GM12878 (cell line): ENCODE results near the gene SUPT6H. TPM values are rescaled to one million over a fixed set of nuclear protein-coding genes. Genes with fewer than 3 reads are reported as not detected.

ENCODE experiments used
- ATAC-seq: fragments of 200-7000 bp; cut with Tn5 transposase; 3 replicates; pipeline ENCODE4 v1.9.1; 2020; ENCODE audit warnings: mild to moderate bottlenecking, moderate library complexity
- BruUV-seq: library from RNA; stranded (reverse); fragments of 400-500 nt; replicated peaks from 2 replicates; lab custom pipeline; 2021; lab: Mats Ljungman, UMichigan
- CTCF ChIA-PET: fragments of 300-600 bp; sonication (Branson Sonifier 250); formaldehyde crosslinking; extraction: SDS; loops from one replicate; lab custom pipeline; 2021; ENCODE audit warnings: inconsistent platforms; lab: Yijun Ruan, JAX
- POLR2A ChIA-PET: fragments of 350-600 bp; formaldehyde crosslinking; extraction: SDS; loops from one replicate; lab custom pipeline; 2021; ENCODE audit warnings: inconsistent platforms; lab: Charles Lee
- RAD21 ChIA-PET: fragments of 300-600 bp; sonication (Branson Sonifier 250); formaldehyde crosslinking; loops from one replicate; lab custom pipeline; 2023; ENCODE audit warnings: antibody characterized with exemption; ENCODE audit not compliant: unreplicated experiment; lab: Charles Lee
- SMC1A ChIA-PET: fragments of 300-600 bp; sonication (Branson Sonifier 250); formaldehyde crosslinking; loops from one replicate; lab custom pipeline; 2023; ENCODE audit not compliant: unreplicated experiment, uncharacterized antibody; lab: Charles Lee
- DNase-seq: peaks from one replicate; pipeline ENCODE4 v3.0.0-alpha.2; 2011; ENCODE audit warnings: low read depth, low spot score
- FAIRE-seq: peaks from 3 replicates; lab custom pipeline; 2011; peaks lifted over from hg19 to GRCh38; lab: Jason Lieb, UNC
- H2AFZ ChIP-seq: 2 replicates; pipeline ENCODE4 v1.6.0; 2011; ENCODE audit warnings: low read depth, low read length, control low read depth; ENCODE audit not compliant: control insufficient read depth
- H3K27ac ChIP-seq: 2 replicates; pipeline ENCODE4 v1.5.1; 2011; ENCODE audit warnings: control low read depth; ENCODE audit not compliant: control insufficient read depth, insufficient read depth
- H3K27me3 ChIP-seq, 2 experiments: replicated peaks in 1 of 2; 2 replicates each; pipeline versions ENCODE4 v1.6.0 to v1.6.1; 2011; ENCODE audit warnings: low read length in 1 of 2; ENCODE audit not compliant: control insufficient read depth in 2 of 2, insufficient read depth in 2 of 2
- H3K36me3 ChIP-seq, 2 experiments: 2 replicates each; pipeline ENCODE4 v1.5.1; 2011; ENCODE audit warnings: low read length in 1 of 2; ENCODE audit not compliant: control insufficient read depth in 2 of 2, insufficient read depth in 2 of 2
- H3K4me1 ChIP-seq: 2 replicates; pipeline ENCODE4 v1.6.1; 2011; ENCODE audit warnings: mild to moderate bottlenecking, low read length, moderate library complexity, mixed read lengths; ENCODE audit not compliant: control insufficient read depth, insufficient read depth
- H3K4me2 ChIP-seq: 2 replicates; pipeline ENCODE4 v1.6.0; 2011; ENCODE audit warnings: control low read depth; ENCODE audit not compliant: control insufficient read depth, insufficient read depth
- H3K4me3 ChIP-seq: fragments of 200-600 bp; sonication (generic); 2 replicates; pipeline ENCODE4 v1.5.1; 2016
- H3K79me2 ChIP-seq: 2 replicates; pipeline ENCODE4 v1.6.0; 2011; ENCODE audit warnings: low read length; ENCODE audit not compliant: control insufficient read depth, insufficient read depth
- H3K9ac ChIP-seq: 2 replicates; pipeline ENCODE4 v1.8.0; 2011; ENCODE audit warnings: low read length, control low read depth, mixed read lengths; ENCODE audit not compliant: control insufficient read depth, insufficient read depth
- H3K9me3 ChIP-seq: replicated peaks from 3 replicates; pipeline ENCODE4 v1.5.1; 2011; ENCODE audit warnings: mild to moderate bottlenecking, low read length; ENCODE audit not compliant: control insufficient read depth, insufficient read depth
- H4K20me1 ChIP-seq: 2 replicates; pipeline ENCODE4 v1.6.0; 2011; ENCODE audit not compliant: control insufficient read depth, insufficient read depth
- ATF2 ChIP-seq: IDR thresholded peaks from 2 replicates; pipeline ENCODE4 v1.6.1; 2012; ENCODE audit warnings: low read length, inconsistent platforms
- BHLHE40 ChIP-seq, 2 experiments: fragments of 450-650 bp in 1 of 2; IDR thresholded peaks; 2 replicates each; pipeline ENCODE4 v1.6.1; 2011 to 2017; ENCODE audit warnings: low read depth in 2 of 2, borderline replicate concordance in 1 of 2, improper control_type of control experiment in 1 of 2, low read length in 1 of 2, mild to moderate bottlenecking in 1 of 2
- BRCA1 ChIP-seq: IDR thresholded peaks from 2 replicates; pipeline ENCODE4 v1.6.1; 2011; ENCODE audit warnings: low read depth, low read length, improper control_type of control experiment
- HSF1 ChIP-seq: fragments of 150-350 bp; IDR thresholded peaks from 2 replicates; pipeline ENCODE4 v1.6.1; 2014; ENCODE audit warnings: mild to moderate bottlenecking, low read depth, low read length
- RUNX3 ChIP-seq: IDR thresholded peaks from 2 replicates; pipeline ENCODE4 v1.6.1; 2012; ENCODE audit warnings: low read length, inconsistent platforms
- SMAD1 ChIP-seq: fragments of 450-650 bp; IDR thresholded peaks from 2 replicates; pipeline ENCODE4 v1.6.1; 2018; ENCODE audit warnings: mild to moderate bottlenecking, low read depth; ENCODE audit not compliant: partially characterized antibody
- SPI1 ChIP-seq: IDR thresholded peaks from 2 replicates; pipeline ENCODE4 v1.6.1; 2011; ENCODE audit warnings: low read depth, mild to moderate bottlenecking, low read length, moderate library complexity, borderline replicate concordance; ENCODE audit not compliant: insufficient read depth
- TARDBP ChIP-seq: IDR thresholded peaks from 2 replicates; pipeline ENCODE4 v1.6.1; 2016; ENCODE audit warnings: borderline replicate concordance
- ZNF384 ChIP-seq: IDR thresholded peaks from 2 replicates; pipeline ENCODE4 v1.6.1; 2012; ENCODE audit warnings: low read depth, mild to moderate bottlenecking, low read length, improper control_type of control experiment, borderline replicate concordance
- ZNF622 ChIP-seq: fragments of 450-650 bp; IDR thresholded peaks from 2 replicates; pipeline ENCODE4 v1.6.1; 2017; ENCODE audit warnings: mild to moderate bottlenecking, inconsistent platforms
- WGBS: methylation state at CpG from one replicate; pipeline ENCODE4 v1.1.6; 2016; ENCODE audit warnings: low lambda C conversion rate; ENCODE audit not compliant: insufficient replicate concordance, insufficient coverage; ENCODE audit errors: missing lambda C conversion rate; 5-methylcytosine and 5-hydroxymethylcytosine counted together
- in situ Hi-C: fragments of 300-500 bp; cut with MboI; formaldehyde crosslinking; loops from 9 replicates; pipeline ENCODE4 v1.14.3; 2018; ENCODE audit warnings: mixed read lengths
- intact Hi-C: fragments of 100-400 bp; cut with micrococcal nuclease; formaldehyde crosslinking; loops from one replicate; pipeline ENCODE4 v1.14.2; 2022; ENCODE audit not compliant: unreplicated experiment
- polyA plus RNA-seq, 11 experiments: library from polyadenylated mRNA; depleted of rRNA in 4 of 11; unstranded in 6 of 11; stranded (reverse) in 5 of 11; fragments of >200 nt; fragmentation: Nextera tagmentation in 4 of 11; fragmentation: Illumina TruSeq in 1 of 11; extraction: Ambion mirVana in 4 of 11; extraction: Trizol in 1 of 11; gene quantifications; 1 replicate in 1 of 11; 2 replicates in 10 of 11; pipeline versions ENCODE4 v1.2.1 to v1.2.3, GENCODE V29; 2011 to 2016; ENCODE audit warnings: inconsistent platforms in 2 of 11, missing spikeins in 2 of 11, low read depth in 1 of 11
- total RNA-seq, 4 experiments: library from RNA; depleted of rRNA in 3 of 4; stranded (reverse); fragments of >200 nt in 3 of 4; fragmentation: Illumina TruSeq in 1 of 4; extraction: Trizol in 1 of 4; gene quantifications; 2 replicates each; pipeline versions ENCODE4 v1.2.1 to v1.2.3, GENCODE V29; 2013 to 2021

Gene SUPT6H
- total and polyA plus RNA-seq, 10 of the 15 experiments (the other 5 are each of a cell fraction or from before 2014, with no cell fraction given): 1.7 to 58.8 (median 37.7) TPM

GRCh38 chr17:28663723-28664122 lies 1.7 kb downstream of the SUPT6H start:
- RAD21 ChIA-PET: interaction anchor here (0.6 to 1.1 kb wide), 3 partner anchors 17 to 66 kb away, joined by 3 read pairs; no protein-coding TSS in a partner anchor
- H4K20me1 ChIP-seq: peaks cover 4% of the 10 kb centered on the region; the same call in 1 of the 2 replicates
- peaks cover 68% of the 10 kb centered on the region for H3K79me2 ChIP-seq
- CTCF ChIA-PET: interaction anchor here (4.5 kb wide), 1 partner anchor 17 kb away, joined by 84 read pairs; the partner anchor contains the start of gene BLTP2
- peak overlapping the region; percentile 98; the same call in 1 of the 2 replicates for H3K4me3 ChIP-seq
- peaks cover 2 to 14% of the 10 kb centered on the region in 2 experiments for H3K36me3 ChIP-seq
- SMC1A ChIA-PET: no interaction called here
- H2AFZ ChIP-seq: no peak overlapping the region
- no peaks in the 10 kb centered on the region for H3K9me3 ChIP-seq
- no peak overlapping the region for H3K27ac ChIP-seq
- in situ Hi-C loops: no loop called here
- H3K27me3 ChIP-seq: no peaks in the 10 kb centered on the region
- POLR2A ChIA-PET: interaction anchor here (3.4 to 4.9 kb wide), 2 partner anchors 20 to 56 kb away, joined by 25 to 46 read pairs; partner anchors contain the start of genes BLTP2 and RPL23A
- no peak for TF ChIP-seq ATF2
- TF ChIP-seq ZNF384: peak; percentile 77
- intact Hi-C loops: loop anchor here (5.0 kb wide), 1 partner anchor 54 kb away; the partner anchor contains the start of genes RAB34 and RPL23A
- FAIRE-seq (no peak), ATAC-seq (no peak), DNase-seq (no peak)
- H3K9ac ChIP-seq: no peak overlapping the region
- no TSS peak for BruUV-seq
- peak overlapping the region; percentile 38 for H3K4me2 ChIP-seq
- H3K4me1 ChIP-seq: peaks cover 3% of the 10 kb centered on the region; the same call in 1 of the 2 replicates

GRCh38 chr17:28665994-28666393 lies 4.0 kb downstream of the SUPT6H start:
- intact Hi-C loops (no loop called here), in situ Hi-C loops (no loop called here)
- ATAC-seq (no peak), FAIRE-seq (no peak), DNase-seq (no peak)
- 100% methylated on average over 2 of the region's 2 CpGs for WGBS
- no peak for TF ChIP-seq BHLHE40 (IDR thresholded peaks at IDR 0.05; ENCODE audit: borderline replicate concordance in 1 of 2, low read depth in 2 of 2, low read length in 1 of 2)
- TF ChIP-seq SMAD1: no peak
- no peak for TF ChIP-seq TARDBP
- TF ChIP-seq SPI1: peak; percentile 60; the same call in 1 of the 2 replicates
- no peak for TF ChIP-seq HSF1
- no peak for TF ChIP-seq ZNF622
- TF ChIP-seq RUNX3: no peak
- TF ChIP-seq BRCA1: no peak
- no peak overlapping the region for H2AFZ ChIP-seq
- H3K9me3 ChIP-seq: no peaks in the 10 kb centered on the region
- ChIA-PET CTCF (interaction anchor here (1.2 kb wide), 1 partner anchor 19 kb away, joined by 6 read pairs; no protein-coding TSS in a partner anchor), SMC1A (interaction anchor here (1.3 kb wide), 1 partner anchor 13 kb away, joined by 3 read pairs; no protein-coding TSS in a partner anchor), POLR2A (no interaction called here), RAD21 (interaction anchor here (1.3 kb wide), 1 partner anchor 451 kb away, joined by 4 read pairs; no protein-coding TSS in a partner anchor)
- H3K79me2 ChIP-seq: peaks cover 57% of the 10 kb centered on the region
- H4K20me1 ChIP-seq: peaks cover 4% of the 10 kb centered on the region; the same call in 1 of the 2 replicates
- no peaks in the 10 kb centered on the region for H3K27me3 ChIP-seq
- H3K4me3 ChIP-seq: no peak overlapping the region
- no peak overlapping the region for H3K4me2 ChIP-seq
- H3K4me1 ChIP-seq: peaks cover 3% of the 10 kb centered on the region; the same call in 1 of the 2 replicates
- no peak overlapping the region for H3K27ac ChIP-seq
- H3K9ac ChIP-seq: no peak overlapping the region
- H3K36me3 ChIP-seq: peaks cover 0 to 23% of the 10 kb centered on the region in 2 experiments; a peak in 2 of 4 replicates
- no TSS peak for BruUV-seq
